ENCODE measurements around the gene LRRTM2.

LRRTM2 gene

DNA sequence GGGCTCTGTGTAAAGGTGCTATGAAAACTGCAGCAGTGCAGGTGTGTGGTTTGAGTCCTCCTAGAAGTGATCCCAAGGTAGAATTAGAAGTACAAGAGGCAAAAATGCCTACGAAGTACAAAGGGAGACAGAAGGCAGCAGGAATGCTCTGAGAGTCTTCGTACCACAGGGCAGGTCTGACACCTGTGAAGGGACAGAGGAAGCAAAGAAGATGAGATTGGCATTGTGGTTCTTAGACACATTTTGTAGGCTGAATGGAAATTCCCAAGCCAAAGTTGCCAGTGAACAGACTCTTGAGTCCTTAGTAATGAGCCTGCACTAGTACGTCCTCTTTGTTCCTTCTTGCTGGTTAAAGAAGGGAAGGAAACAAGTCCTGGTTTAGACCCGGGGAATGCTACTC, 1.7 kb upstream of the LRRTM2 start:
- no peak overlapping the region for H3K4me3 ChIP-seq (ENCODE audit: severe bottlenecking)
- no peak for DNase-seq (ENCODE audit: low spot score)
- TF ChIP-seq, protein P1, sequence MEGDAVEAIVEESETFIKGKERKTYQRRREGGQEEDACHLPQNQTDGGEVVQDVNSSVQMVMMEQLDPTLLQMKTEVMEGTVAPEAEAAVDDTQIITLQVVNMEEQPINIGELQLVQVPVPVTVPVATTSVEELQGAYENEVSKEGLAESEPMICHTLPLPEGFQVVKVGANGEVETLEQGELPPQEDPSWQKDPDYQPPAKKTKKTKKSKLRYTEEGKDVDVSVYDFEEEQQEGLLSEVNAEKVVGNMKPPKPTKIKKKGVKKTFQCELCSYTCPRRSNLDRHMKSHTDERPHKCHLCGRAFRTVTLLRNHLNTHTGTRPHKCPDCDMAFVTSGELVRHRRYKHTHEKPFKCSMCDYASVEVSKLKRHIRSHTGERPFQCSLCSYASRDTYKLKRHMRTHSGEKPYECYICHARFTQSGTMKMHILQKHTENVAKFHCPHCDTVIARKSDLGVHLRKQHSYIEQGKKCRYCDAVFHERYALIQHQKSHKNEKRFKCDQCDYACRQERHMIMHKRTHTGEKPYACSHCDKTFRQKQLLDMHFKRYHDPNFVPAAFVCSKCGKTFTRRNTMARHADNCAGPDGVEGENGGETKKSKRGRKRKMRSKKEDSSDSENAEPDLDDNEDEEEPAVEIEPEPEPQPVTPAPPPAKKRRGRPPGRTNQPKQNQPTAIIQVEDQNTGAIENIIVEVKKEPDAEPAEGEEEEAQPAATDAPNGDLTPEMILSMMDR (IDR thresholded peaks at IDR 0.05; ENCODE audit: poor library complexity, severe bottlenecking), result no peak
- no peak overlapping the region for H3K27ac ChIP-seq (ENCODE audit: poor library complexity, severe bottlenecking)
- H3K27me3 ChIP-seq (ENCODE audit: insufficient read depth, poor library complexity, severe bottlenecking), result no peaks in the 10 kb centered on the region
- no peaks in the 10 kb centered on the region for H3K4me1 ChIP-seq (ENCODE audit: insufficient read depth, poor library complexity, severe bottlenecking)
- no peaks in the 10 kb centered on the region for H3K9me3 ChIP-seq (ENCODE audit: severe bottlenecking)
- H3K36me3 ChIP-seq (ENCODE audit: low read depth), result no peaks in the 10 kb centered on the region; the same call in 1 of the 2 replicates
- no peak for ATAC-seq (ENCODE audit: low read depth)

DNA sequence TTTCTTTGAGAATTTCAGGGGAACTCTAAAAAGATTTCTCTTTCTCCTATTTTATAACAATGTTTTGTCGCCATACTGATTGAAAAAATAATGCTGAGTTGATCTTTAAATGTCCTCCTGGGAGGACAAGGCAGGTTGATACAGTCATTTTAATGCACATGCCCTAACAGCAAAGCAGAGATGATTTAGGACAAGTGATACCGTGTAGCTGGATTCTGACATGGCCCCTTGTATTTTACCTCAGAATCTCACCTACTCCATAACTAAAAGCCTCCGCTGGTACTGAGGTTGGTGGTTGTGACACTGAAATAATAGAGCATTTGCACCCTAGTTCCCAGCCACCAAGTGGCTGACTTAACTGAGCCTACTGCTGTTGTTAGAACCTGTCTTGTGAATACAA, 811 bp upstream of the LRRTM2 start:
- H3K36me3 ChIP-seq (ENCODE audit: low read depth), result no peaks in the 10 kb centered on the region; the same call in 1 of the 2 replicates
- peaks cover 8% of the 10 kb centered on the region for H3K4me1 ChIP-seq (ENCODE audit: insufficient read depth, poor library complexity, severe bottlenecking)
- H3K27me3 ChIP-seq (ENCODE audit: insufficient read depth, poor library complexity, severe bottlenecking), result no peaks in the 10 kb centered on the region
- no peak for DNase-seq (ENCODE audit: low spot score)
- no peaks in the 10 kb centered on the region for H3K9me3 ChIP-seq (ENCODE audit: severe bottlenecking)
- TF ChIP-seq, protein P1 (IDR thresholded peaks at IDR 0.05; ENCODE audit: poor library complexity, severe bottlenecking), result no peak
- no peak overlapping the region for H3K4me3 ChIP-seq (ENCODE audit: severe bottlenecking)
- no peak for ATAC-seq (ENCODE audit: low read depth)
- no peak overlapping the region for H3K27ac ChIP-seq (ENCODE audit: poor library complexity, severe bottlenecking)

DNA sequence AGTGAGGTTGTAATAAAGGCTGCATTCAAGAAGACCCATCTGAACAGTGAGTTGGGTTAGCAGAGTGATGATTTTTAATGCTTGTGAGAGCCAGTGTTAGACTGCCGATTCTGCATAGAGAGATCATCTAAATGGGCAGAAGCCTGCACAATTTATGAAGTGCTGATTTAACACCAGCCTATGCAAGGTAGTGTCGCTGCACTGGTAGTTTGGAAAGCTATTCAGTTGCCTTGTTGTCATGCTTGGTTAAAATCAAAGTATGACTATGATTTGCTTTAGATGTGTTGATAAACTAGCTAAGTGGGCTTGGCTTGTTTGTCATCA, 379 bp upstream of the LRRTM2 start:
- Histone ChIP-seq H3K27me3 (ENCODE audit: insufficient read depth, poor library complexity, severe bottlenecking) (no peaks in the 10 kb centered on the region), H3K4me1 (ENCODE audit: insufficient read depth, poor library complexity, severe bottlenecking) (peaks cover 12% of the 10 kb centered on the region), H3K27ac (ENCODE audit: poor library complexity, severe bottlenecking) (no peak overlapping the region), H3K4me3 (ENCODE audit: severe bottlenecking) (no peak overlapping the region), H3K36me3 (ENCODE audit: low read depth) (no peaks in the 10 kb centered on the region; the same call in 1 of the 2 replicates), H3K9me3 (ENCODE audit: severe bottlenecking) (no peaks in the 10 kb centered on the region)
- TF ChIP-seq, protein P1 (IDR thresholded peaks at IDR 0.05; ENCODE audit: poor library complexity, severe bottlenecking), result no peak
- ATAC-seq (ENCODE audit: low read depth) (no peak), DNase-seq (ENCODE audit: low spot score) (no peak)

DNA sequence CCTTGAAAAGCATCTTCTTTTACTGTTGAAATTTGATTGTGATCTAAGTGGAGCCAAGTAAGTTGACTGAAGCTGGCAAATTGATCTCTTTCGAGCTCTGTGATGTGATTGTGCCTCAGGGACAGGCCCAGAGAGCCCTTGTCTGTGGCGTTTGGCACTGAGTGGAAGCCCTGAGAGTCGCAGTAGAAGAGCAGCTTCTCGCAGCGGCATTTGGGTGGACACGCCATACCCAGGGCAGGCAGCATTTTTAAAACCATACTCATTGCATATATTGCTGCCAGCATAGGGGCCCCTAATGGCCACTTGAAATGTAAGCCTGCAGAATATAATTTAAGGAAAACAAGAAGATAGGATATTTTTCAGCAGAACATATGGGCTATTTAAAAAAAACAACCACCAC, 894 bp downstream of the LRRTM2 start:
- no peaks in the 10 kb centered on the region for H3K27me3 ChIP-seq (ENCODE audit: insufficient read depth, poor library complexity, severe bottlenecking)
- DNase-seq (ENCODE audit: low spot score) (no peak), ATAC-seq (ENCODE audit: low read depth) (no peak)
- no peaks in the 10 kb centered on the region; the same call in 1 of the 2 replicates for H3K36me3 ChIP-seq (ENCODE audit: low read depth)
- peaks cover 25% of the 10 kb centered on the region for H3K4me1 ChIP-seq (ENCODE audit: insufficient read depth, poor library complexity, severe bottlenecking)
- H3K27ac ChIP-seq (ENCODE audit: poor library complexity, severe bottlenecking), result no peak overlapping the region
- TF ChIP-seq, protein P1 (IDR thresholded peaks at IDR 0.05; ENCODE audit: poor library complexity, severe bottlenecking), result no peak
- no peak overlapping the region for H3K4me3 ChIP-seq (ENCODE audit: severe bottlenecking)
- H3K9me3 ChIP-seq (ENCODE audit: severe bottlenecking), result no peaks in the 10 kb centered on the region

DNA sequence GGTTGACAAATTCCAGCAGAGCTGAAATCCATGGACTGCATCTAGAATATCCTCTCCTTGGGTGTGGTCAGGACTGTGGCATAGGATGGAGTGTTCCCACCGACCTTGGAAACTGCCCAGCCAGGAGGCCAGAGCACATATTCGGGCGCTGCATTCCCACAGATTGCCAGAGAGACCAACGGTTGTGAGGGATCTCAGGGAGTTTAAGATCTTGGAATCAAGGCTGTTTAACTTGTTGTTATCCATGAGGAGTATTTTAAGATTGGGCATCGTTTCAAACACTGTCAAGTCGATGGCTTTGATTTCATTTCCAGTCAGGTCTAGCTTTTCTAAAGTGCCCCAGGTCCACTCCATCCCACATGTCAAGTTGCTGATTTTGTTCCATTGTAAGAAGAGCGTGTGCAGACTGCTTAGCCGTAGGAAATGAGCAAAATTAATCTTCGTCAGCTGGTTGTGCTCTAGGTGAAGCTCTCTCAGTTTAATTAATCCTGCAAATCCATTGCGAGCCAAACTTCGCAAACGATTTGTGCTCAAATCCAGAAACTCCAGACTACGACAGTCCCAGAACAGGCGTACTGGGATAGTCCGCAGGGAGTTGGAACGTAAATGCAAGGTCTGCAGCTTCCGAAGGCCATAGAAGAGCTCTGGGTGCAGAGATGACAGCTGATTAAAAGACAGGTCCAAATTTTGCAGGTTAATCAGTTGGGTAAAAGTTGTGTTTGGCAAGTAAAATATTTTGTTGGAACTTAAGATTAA, 1.5 kb downstream of the LRRTM2 start:
- no peaks in the 10 kb centered on the region; the same call in 1 of the 2 replicates for H3K36me3 ChIP-seq (ENCODE audit: low read depth)
- H3K9me3 ChIP-seq (ENCODE audit: severe bottlenecking), result no peaks in the 10 kb centered on the region
- ATAC-seq (ENCODE audit: low read depth) (no peak), DNase-seq (ENCODE audit: low spot score) (no peak)
- TF ChIP-seq, protein P1 (IDR thresholded peaks at IDR 0.05; ENCODE audit: poor library complexity, severe bottlenecking), result no peak
- H3K4me3 ChIP-seq (ENCODE audit: severe bottlenecking), result no peak overlapping the region
- H3K27me3 ChIP-seq (ENCODE audit: insufficient read depth, poor library complexity, severe bottlenecking), result no peaks in the 10 kb centered on the region
- no peak overlapping the region for H3K27ac ChIP-seq (ENCODE audit: poor library complexity, severe bottlenecking)
- peaks cover 26% of the 10 kb centered on the region for H3K4me1 ChIP-seq (ENCODE audit: insufficient read depth, poor library complexity, severe bottlenecking)

Data from RWPE2 (cell line).